Measurements from ENCODE around the gene DDR1.
"Not testable (repeated sequence)": the region's sequence is repeated elsewhere in the genome, so short reads cannot be mapped to it uniquely, and the experiment has no call there.

Gene DDR1

GRCh38 chr6:30883685-30884520 is at the start of gene DDR1:
DDR1 (plus strand) TSS chr6:30884519; CDS start chr6:30888730, 4,211 bp downstream.
- DNase-seq (ENCODE audit: low read depth, low spot score), result no peak

- DNase-seq (ENCODE audit: low read depth, low spot score), result no peak
Measured at GRCh38 chr6:30834646-30835045, 49.7 kb upstream of the DDR1 start.

DNA sequence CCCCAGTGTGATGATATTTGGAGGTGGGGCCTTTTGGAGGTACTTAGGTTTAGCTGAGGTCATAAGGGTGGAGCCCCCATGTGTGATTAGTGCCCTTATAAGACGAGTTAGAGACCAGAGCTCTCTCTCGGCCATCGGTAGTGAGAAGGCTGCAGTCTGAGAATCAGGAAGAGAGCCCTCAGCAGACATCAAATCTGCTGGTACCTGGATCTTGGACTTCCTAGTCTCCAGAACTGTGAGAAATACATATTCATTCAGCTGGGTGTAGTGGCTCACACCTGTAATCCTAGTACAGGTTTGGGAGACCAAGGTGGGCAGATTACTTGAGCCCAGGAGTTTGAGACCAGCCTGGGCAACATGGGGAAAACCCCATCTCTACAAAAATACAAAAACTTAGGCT is 48.7 kb upstream of the DDR1 start:
- no peak for DNase-seq (ENCODE audit: low read depth, low spot score)

DNA sequence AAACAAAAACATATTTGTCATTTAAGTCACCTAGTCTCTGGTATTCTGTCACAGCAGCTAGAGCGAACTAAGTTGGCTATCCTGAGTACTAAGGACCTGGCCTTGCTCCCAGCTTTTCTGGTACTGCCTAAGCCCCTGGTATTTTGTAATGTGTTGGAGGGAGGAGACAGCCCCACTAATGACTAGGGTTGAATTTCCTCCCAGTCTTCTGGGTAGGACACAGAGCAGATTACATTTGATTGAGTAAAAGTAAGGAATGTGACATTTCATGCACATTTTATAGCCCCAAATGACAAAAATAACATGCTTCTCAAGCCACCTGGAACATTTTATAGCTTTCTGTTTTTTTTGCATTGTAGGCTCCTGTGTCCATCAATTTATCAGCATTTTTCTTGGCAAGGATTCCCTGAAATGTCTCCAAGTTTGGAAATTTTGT is 47.9 kb upstream of the DDR1 start:
- DNase-seq (ENCODE audit: low read depth, low spot score), result no peak

GRCh38 chr6:30836957-30837356 is 47.4 kb upstream of the DDR1 start:
- no peak for DNase-seq (ENCODE audit: low read depth, low spot score)

GRCh38 chr6:30837432-30837831 is 46.9 kb upstream of the DDR1 start:
- no peak for DNase-seq (ENCODE audit: low read depth, low spot score)

GRCh38 chr6:30837870-30838269 is 46.4 kb upstream of the DDR1 start:
- no peak for DNase-seq (ENCODE audit: low read depth, low spot score)

GRCh38 chr6:30839671-30840070 is 44.6 kb upstream of the DDR1 start:
- DNase-seq (ENCODE audit: low read depth, low spot score), result no peak

- DNase-seq (ENCODE audit: low read depth, low spot score), result no peak
Measured at GRCh38 chr6:30840084-30840934, 44.0 kb upstream of the DDR1 start.

DNA sequence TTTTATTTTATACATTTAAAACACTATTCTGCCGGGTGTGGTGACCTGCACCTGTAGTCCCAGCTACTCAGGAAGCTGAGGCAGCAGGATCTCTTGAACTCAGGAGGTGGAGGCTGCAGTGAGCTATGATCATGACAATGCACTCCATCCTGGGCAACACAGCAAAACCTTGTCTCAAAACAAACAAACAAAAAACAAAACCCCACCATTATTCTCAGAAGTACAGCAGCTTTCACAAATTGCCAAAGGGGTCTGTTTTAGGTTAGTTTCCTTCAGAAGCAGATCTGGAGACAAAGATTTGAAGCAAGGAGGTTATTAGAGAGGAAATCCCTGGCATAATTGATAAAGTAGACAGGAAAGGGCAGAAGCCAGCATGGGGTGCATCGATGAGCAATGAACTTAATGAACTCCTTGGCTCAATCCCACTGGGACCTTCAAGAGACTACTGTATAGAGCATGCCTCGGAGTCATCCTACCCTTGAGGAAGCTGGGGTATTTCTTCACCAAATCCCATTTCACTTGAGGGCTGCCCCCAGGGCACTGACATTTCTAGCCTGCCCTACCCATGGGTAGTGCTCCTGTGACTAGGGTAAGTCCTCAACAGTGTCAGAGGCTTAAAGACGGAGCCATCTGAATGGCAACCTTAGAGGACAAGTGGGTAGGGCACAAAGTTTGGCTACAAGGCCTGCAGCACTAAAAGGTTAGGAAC is 43.2 kb upstream of the DDR1 start:
- no peak for DNase-seq (ENCODE audit: low read depth, low spot score)

- DNase-seq (ENCODE audit: low read depth, low spot score), result no peak
Measured at GRCh38 chr6:30841644-30842504, 42.4 kb upstream of the DDR1 start.

DNA sequence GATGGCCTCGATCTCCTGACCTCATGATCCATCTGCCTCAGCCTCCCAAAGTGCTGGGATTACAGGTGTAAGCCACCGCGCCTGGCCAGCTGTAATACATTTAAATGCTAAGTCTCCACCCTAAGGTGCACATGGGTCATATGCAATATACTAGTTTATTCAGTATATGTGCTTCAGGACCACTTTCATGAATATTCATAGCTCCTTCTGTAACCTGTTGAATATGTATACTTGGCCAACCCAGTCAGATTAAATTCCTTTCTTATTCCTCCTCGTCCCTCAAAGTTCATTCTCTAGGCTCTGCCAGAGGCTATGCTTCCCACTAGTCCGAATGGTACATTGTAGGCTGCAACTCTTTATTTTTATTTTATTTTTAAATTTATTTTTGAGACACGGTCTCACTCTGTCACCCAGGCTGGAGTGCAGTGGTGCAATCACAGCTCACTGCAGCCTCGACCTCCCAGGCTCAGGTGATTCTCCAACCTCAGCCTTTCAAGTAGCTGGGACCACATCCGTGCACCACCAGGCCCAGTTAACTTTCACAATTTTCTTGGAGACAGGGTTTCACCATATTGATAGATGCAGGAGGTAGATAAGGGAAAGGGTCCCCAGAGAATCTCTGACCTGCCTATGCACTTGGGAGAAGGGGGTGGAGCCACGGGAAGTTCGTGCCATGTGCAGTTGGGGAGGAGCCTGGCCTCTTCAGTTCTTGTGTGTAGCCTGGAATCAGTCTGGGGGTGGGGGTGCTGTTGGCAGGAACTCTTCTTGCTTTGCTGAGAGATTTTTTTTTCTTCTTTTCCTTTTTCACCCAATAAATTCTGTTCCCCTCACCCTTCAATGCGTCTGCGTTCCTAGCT is 41.3 kb upstream of the DDR1 start:
- no peak for DNase-seq (ENCODE audit: low read depth, low spot score)

DNA sequence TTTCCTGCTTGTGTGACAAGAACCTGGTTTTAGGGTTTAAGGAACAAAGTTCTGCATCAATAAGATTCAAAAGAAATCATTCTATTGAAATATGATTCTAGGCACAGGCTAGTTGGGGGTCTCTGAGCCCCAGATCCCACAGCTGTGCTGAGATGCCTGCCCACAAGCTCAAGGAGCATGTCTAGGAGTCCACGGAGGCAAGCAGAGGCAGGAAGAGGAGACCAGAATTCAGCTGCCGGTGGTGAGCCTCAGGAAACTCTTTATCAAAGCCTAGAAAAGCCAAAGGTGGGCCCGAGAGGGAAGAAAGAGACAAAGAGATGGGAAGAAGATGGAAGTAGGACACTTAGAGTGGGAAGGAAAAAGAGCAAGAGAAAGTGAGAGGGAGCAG is 40.7 kb upstream of the DDR1 start:
- no peak for DNase-seq (ENCODE audit: low read depth, low spot score)

DNA sequence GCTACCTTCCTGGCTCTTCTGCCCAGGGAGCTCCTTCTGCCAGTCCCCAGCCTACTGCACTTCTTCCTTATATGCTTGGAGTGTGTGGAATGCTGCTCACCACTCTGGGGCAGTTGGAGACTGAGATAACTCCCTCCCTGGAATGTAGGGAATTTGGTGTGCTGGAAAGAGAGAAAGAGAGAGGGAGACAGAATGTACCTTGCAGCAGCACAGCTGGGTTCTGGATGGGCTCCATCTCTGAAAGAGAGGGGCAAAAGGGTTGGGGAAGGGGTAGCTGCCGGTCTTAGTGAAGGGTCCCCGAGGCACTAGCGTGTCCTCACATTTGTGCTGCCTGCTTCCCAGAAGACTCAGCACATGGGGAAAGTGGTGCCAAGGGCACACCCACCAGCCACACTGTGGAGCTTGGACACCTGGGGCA is 40.2 kb upstream of the DDR1 start:
- no peak for DNase-seq (ENCODE audit: low read depth, low spot score)

DNA sequence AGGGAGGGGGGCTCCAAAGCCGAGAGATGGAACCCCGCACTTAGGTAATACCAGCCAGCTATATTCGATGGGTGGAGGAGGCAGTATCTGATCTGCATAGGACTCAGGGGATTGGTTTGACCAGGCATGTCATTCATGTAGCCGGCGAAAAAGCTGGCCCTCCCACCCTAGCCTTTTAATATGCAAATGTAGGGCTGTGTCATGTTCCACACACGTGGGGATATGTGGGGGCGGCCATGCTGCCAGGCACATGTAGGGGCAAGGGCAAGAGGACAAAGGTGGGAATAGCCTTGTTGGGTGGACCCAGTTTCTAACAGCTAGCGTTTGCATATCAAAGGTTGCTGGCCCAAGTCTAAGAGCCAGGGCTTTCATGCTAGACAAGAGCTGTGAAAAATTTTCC is 39.1 kb upstream of the DDR1 start:
- DNase-seq (ENCODE audit: low read depth, low spot score), result no peak

GRCh38 chr6:30847421-30847970 is 36.8 kb upstream of the DDR1 start:
- no peak for DNase-seq (ENCODE audit: low read depth, low spot score)

GRCh38 chr6:30847971-30848436 is 36.3 kb upstream of the DDR1 start:
- no peak for DNase-seq (ENCODE audit: low read depth, low spot score)

- no peak for DNase-seq (ENCODE audit: low read depth, low spot score)
Measured at GRCh38 chr6:30849903-30850651, 34.2 kb upstream of the DDR1 start.

DNA sequence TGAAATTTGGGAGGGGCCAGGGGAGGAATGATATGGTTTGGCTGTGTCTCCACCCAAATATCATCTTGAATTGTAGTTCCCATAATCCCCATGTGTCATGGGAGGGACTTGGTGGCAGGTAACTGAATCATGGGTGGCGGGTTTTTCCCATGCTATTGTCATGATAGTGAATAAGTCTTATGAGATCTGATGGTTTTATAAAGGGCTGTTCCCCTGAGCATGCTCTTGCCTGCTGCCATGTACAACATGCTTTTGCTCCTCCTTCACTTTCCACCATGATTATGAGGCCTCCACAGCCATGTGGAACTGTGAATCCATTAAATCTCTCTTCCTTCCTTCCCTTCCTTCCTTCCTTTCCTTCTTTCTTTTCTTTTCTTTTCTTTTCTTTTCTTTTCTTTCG is 31.9 kb upstream of the DDR1 start:
- not testable (repeated sequence) for DNase-seq (ENCODE audit: low read depth, low spot score)

Data from smooth muscle cell of the brain vasculature (primary cell).